Measurements from ENCODE around the gene OR2A42.
"Not testable (repeated sequence)": the region's sequence is repeated elsewhere in the genome, so short reads cannot be mapped to it uniquely, and the experiment has no call there.

Gene OR2A42

GRCh38 chr7:144203086-144203485, 36.3 kb downstream of the OR2A42 start:
- CTCF ChIA-PET; H3K9me3 ChIP-seq (ENCODE audit: control insufficient read depth, insufficient read depth, low read depth, low read length); H3K4me3 ChIP-seq (ENCODE audit: low read depth, low read length); H3K27ac ChIP-seq (ENCODE audit: extremely low read depth, low read depth, low read length); H3K4me1 ChIP-seq (ENCODE audit: control insufficient read depth, insufficient read depth, low read length); POLR2A ChIA-PET; H3K36me3 ChIP-seq (ENCODE audit: control insufficient read depth in 2 of 2, insufficient read depth in 1 of 2, low read length in 2 of 2): not testable (repeated sequence)

GRCh38 chr7:144201978-144202377, 37.4 kb downstream of the OR2A42 start:
- H3K4me1 ChIP-seq (ENCODE audit: control insufficient read depth, insufficient read depth, low read length); H3K36me3 ChIP-seq (ENCODE audit: control insufficient read depth in 2 of 2, insufficient read depth in 1 of 2, low read length in 2 of 2); H3K4me3 ChIP-seq (ENCODE audit: low read depth, low read length); H3K27ac ChIP-seq (ENCODE audit: extremely low read depth, low read depth, low read length); POLR2A ChIA-PET; H3K9me3 ChIP-seq (ENCODE audit: control insufficient read depth, insufficient read depth, low read depth, low read length): not testable (repeated sequence)
- CTCF ChIA-PET = interaction anchor here (0.7 kb wide), 1 partner anchor 1321 kb away, joined by 4 read pairs; no protein-coding TSS in a partner anchor

- CTCF ChIA-PET; H3K4me1 ChIP-seq (ENCODE audit: control insufficient read depth, insufficient read depth, low read length); H3K9me3 ChIP-seq (ENCODE audit: control insufficient read depth, insufficient read depth, low read depth, low read length); POLR2A ChIA-PET; H3K4me3 ChIP-seq (ENCODE audit: low read depth, low read length); H3K27ac ChIP-seq (ENCODE audit: extremely low read depth, low read depth, low read length); H3K36me3 ChIP-seq (ENCODE audit: control insufficient read depth in 2 of 2, insufficient read depth in 1 of 2, low read length in 2 of 2): not testable (repeated sequence)
Measured at GRCh38 chr7:144198934-144199333, 40.5 kb downstream of the OR2A42 start.

- POLR2A ChIA-PET; H3K9me3 ChIP-seq (ENCODE audit: control insufficient read depth, insufficient read depth, low read depth, low read length); CTCF ChIA-PET; H3K36me3 ChIP-seq (ENCODE audit: control insufficient read depth in 2 of 2, insufficient read depth in 1 of 2, low read length in 2 of 2); H3K4me1 ChIP-seq (ENCODE audit: control insufficient read depth, insufficient read depth, low read length); H3K4me3 ChIP-seq (ENCODE audit: low read depth, low read length); H3K27ac ChIP-seq (ENCODE audit: extremely low read depth, low read depth, low read length): not testable (repeated sequence)
Measured at GRCh38 chr7:144195212-144195872, 44.1 kb downstream of the OR2A42 start, which contains the start of gene ARHGEF35. ARHGEF35 (minus strand) TSS chr7:144195833; CDS start chr7:144188383, 7,450 bp downstream.

GRCh38 chr7:144194453-144194852, 45.0 kb downstream of the OR2A42 start:
- POLR2A ChIA-PET; H3K36me3 ChIP-seq (ENCODE audit: control insufficient read depth in 2 of 2, insufficient read depth in 1 of 2, low read length in 2 of 2); H3K4me3 ChIP-seq (ENCODE audit: low read depth, low read length); H3K9me3 ChIP-seq (ENCODE audit: control insufficient read depth, insufficient read depth, low read depth, low read length); H3K27ac ChIP-seq (ENCODE audit: extremely low read depth, low read depth, low read length); H3K4me1 ChIP-seq (ENCODE audit: control insufficient read depth, insufficient read depth, low read length); CTCF ChIA-PET: not testable (repeated sequence)

- H3K9me3 ChIP-seq (ENCODE audit: control insufficient read depth, insufficient read depth, low read depth, low read length); H3K4me3 ChIP-seq (ENCODE audit: low read depth, low read length); POLR2A ChIA-PET; H3K36me3 ChIP-seq (ENCODE audit: control insufficient read depth in 2 of 2, insufficient read depth in 1 of 2, low read length in 2 of 2); H3K27ac ChIP-seq (ENCODE audit: extremely low read depth, low read depth, low read length); H3K4me1 ChIP-seq (ENCODE audit: control insufficient read depth, insufficient read depth, low read length); CTCF ChIA-PET: not testable (repeated sequence)
Measured at GRCh38 chr7:144193782-144194181, 45.6 kb downstream of the OR2A42 start.

GRCh38 chr7:144188578-144189171, 50.7 kb downstream of the OR2A42 start:
- H3K4me1 ChIP-seq (ENCODE audit: control insufficient read depth, insufficient read depth, low read length); POLR2A ChIA-PET; H3K9me3 ChIP-seq (ENCODE audit: control insufficient read depth, insufficient read depth, low read depth, low read length); H3K36me3 ChIP-seq (ENCODE audit: control insufficient read depth in 2 of 2, insufficient read depth in 1 of 2, low read length in 2 of 2); CTCF ChIA-PET; H3K27ac ChIP-seq (ENCODE audit: extremely low read depth, low read depth, low read length); H3K4me3 ChIP-seq (ENCODE audit: low read depth, low read length): not testable (repeated sequence)

- H3K9me3 ChIP-seq (ENCODE audit: control insufficient read depth, insufficient read depth, low read depth, low read length); CTCF ChIA-PET; H3K27ac ChIP-seq (ENCODE audit: extremely low read depth, low read depth, low read length); H3K4me1 ChIP-seq (ENCODE audit: control insufficient read depth, insufficient read depth, low read length); POLR2A ChIA-PET; H3K36me3 ChIP-seq (ENCODE audit: control insufficient read depth in 2 of 2, insufficient read depth in 1 of 2, low read length in 2 of 2); H3K4me3 ChIP-seq (ENCODE audit: low read depth, low read length): not testable (repeated sequence)
Measured at GRCh38 chr7:144187848-144188247, 51.6 kb downstream of the OR2A42 start.

GRCh38 chr7:144183166-144183565, 56.2 kb downstream of the OR2A42 start, which contains the start of gene CTAGE4:
CTAGE4 (plus strand) TSS chr7:144183466; CDS start chr7:144183504, 38 bp downstream.
- CTCF ChIA-PET; H3K4me1 ChIP-seq (ENCODE audit: control insufficient read depth, insufficient read depth, low read length); H3K4me3 ChIP-seq (ENCODE audit: low read depth, low read length); H3K27ac ChIP-seq (ENCODE audit: extremely low read depth, low read depth, low read length); H3K9me3 ChIP-seq (ENCODE audit: control insufficient read depth, insufficient read depth, low read depth, low read length); POLR2A ChIA-PET; H3K36me3 ChIP-seq (ENCODE audit: control insufficient read depth in 2 of 2, insufficient read depth in 1 of 2, low read length in 2 of 2): not testable (repeated sequence)

- CTCF ChIA-PET; H3K9me3 ChIP-seq (ENCODE audit: control insufficient read depth, insufficient read depth, low read depth, low read length); H3K4me1 ChIP-seq (ENCODE audit: control insufficient read depth, insufficient read depth, low read length); POLR2A ChIA-PET; H3K36me3 ChIP-seq (ENCODE audit: control insufficient read depth in 2 of 2, insufficient read depth in 1 of 2, low read length in 2 of 2); H3K27ac ChIP-seq (ENCODE audit: extremely low read depth, low read depth, low read length); H3K4me3 ChIP-seq (ENCODE audit: low read depth, low read length): not testable (repeated sequence)
Measured at GRCh38 chr7:144179165-144179479, 60.3 kb downstream of the OR2A42 start.
